H1 (cell line): ENCODE data around the gene SMIM32. TPM values are rescaled to one million over a fixed set of nuclear protein-coding genes. Genes with fewer than 3 reads are reported as not detected.

ENCODE experiments used
- CTCF ChIA-PET: fragments of 300-600 bp; sonication (Branson Sonifier 250); formaldehyde crosslinking; loops from one replicate; lab custom pipeline; 2021; ENCODE audit not compliant: partially characterized antibody; lab: Charles Lee
- POLR2A ChIA-PET: fragments of 300-600 bp; sonication (Branson Sonifier 250); formaldehyde crosslinking; loops from one replicate; lab custom pipeline; 2021; ENCODE audit warnings: inconsistent platforms; ENCODE audit not compliant: partially characterized antibody; lab: Charles Lee
- DNase-seq, 2 experiments: peaks; one replicate each; pipeline versions ENCODE4 v3.0.0 to v3.0.0-alpha.2; 2010 to 2022; ENCODE audit warnings: low spot score in 2 of 2, low read depth in 1 of 2, mixed read lengths in 1 of 2
- FAIRE-seq: peaks from 2 replicates; lab custom pipeline; 2011; peaks lifted over from hg19 to GRCh38; lab: Jason Lieb, UNC
- H2AFZ ChIP-seq: 2 replicates; pipeline ENCODE4 v1.8.1; 2012; ENCODE audit warnings: low read length, inconsistent platforms
- H2AK5ac ChIP-seq: 2 replicates; pipeline ENCODE4 v1.6.1; 2013; ENCODE audit warnings: low read depth, low read length
- H2BK120ac ChIP-seq: replicated peaks from 2 replicates; pipeline ENCODE3; 2013; ENCODE audit warnings: low read depth, low read length, inconsistent platforms
- H2BK12ac ChIP-seq: 2 replicates; pipeline ENCODE4 v1.6.1; 2013; ENCODE audit warnings: low read depth, low read length
- H2BK15ac ChIP-seq: 2 replicates; pipeline ENCODE4 v1.6.1; 2013; ENCODE audit warnings: low read length
- H2BK20ac ChIP-seq: 2 replicates; pipeline ENCODE4 v1.6.1; 2013; ENCODE audit warnings: low read length
- H2BK5ac ChIP-seq: 2 replicates; pipeline ENCODE4 v1.6.1; 2013; ENCODE audit warnings: low read depth, low read length
- H3K14ac ChIP-seq: 2 replicates; pipeline ENCODE4 v1.6.1; 2013; ENCODE audit warnings: inconsistent platforms; ENCODE audit not compliant: insufficient read length
- H3K18ac ChIP-seq: 2 replicates; pipeline ENCODE4 v1.6.1; 2013; ENCODE audit warnings: low read length; ENCODE audit errors: extremely low read depth
- H3K23ac ChIP-seq: 2 replicates; pipeline ENCODE4 v1.6.1; 2013; ENCODE audit warnings: inconsistent platforms; ENCODE audit not compliant: insufficient read length
- H3K23me2 ChIP-seq: 2 replicates; pipeline ENCODE4 v1.6.1; 2013; ENCODE audit warnings: low read depth, low read length
- H3K27ac ChIP-seq: 2 replicates; pipeline ENCODE4 v1.6.1; 2011; ENCODE audit warnings: low read depth, low read length, inconsistent platforms
- H3K27me3 ChIP-seq, 4 experiments: replicated peaks in 1 of 4; 1 replicate in 1 of 4; 2 replicates in 3 of 4; pipeline versions ENCODE4 v1.6.1 to v1.8.1; 2011 to 2013; ENCODE audit warnings: low read length in 3 of 4, mild to moderate bottlenecking in 3 of 4, inconsistent platforms in 2 of 4, mixed read lengths in 2 of 4, moderate library complexity in 1 of 4; ENCODE audit not compliant: control insufficient read depth in 3 of 4, insufficient read depth in 3 of 4; ENCODE audit errors: extremely low read depth in 1 of 4
- H3K36me3 ChIP-seq, 4 experiments: 2 replicates each; pipeline versions ENCODE4 v1.6.1 to v1.8.1; 2011 to 2013; ENCODE audit warnings: mild to moderate bottlenecking in 4 of 4, low read length in 3 of 4, moderate library complexity in 2 of 4, control low read depth in 1 of 4, inconsistent platforms in 1 of 4; ENCODE audit not compliant: insufficient read depth in 4 of 4, control insufficient read depth in 2 of 4
- H3K4ac ChIP-seq: replicated peaks from 2 replicates; pipeline ENCODE3; 2013; ENCODE audit warnings: low read length, low read depth, mixed read lengths, inconsistent platforms; ENCODE audit not compliant: insufficient read length
- H3K4me1 ChIP-seq, 4 experiments: replicated peaks in 1 of 4; 1 replicate in 1 of 4; 2 replicates in 3 of 4; pipeline versions ENCODE4 v1.6.1 to v1.8.1; 2011 to 2013; ENCODE audit warnings: low read length in 3 of 4, inconsistent platforms in 2 of 4, mixed read lengths in 1 of 4; ENCODE audit not compliant: insufficient read depth in 4 of 4, control insufficient read depth in 3 of 4
- H3K4me2 ChIP-seq, 2 experiments: 2 replicates each; pipeline versions ENCODE4 v1.6.1 to v1.8.1; 2011 to 2013; ENCODE audit warnings: low read depth in 2 of 2, low read length in 2 of 2, control low read depth in 1 of 2, inconsistent platforms in 1 of 2, mild to moderate bottlenecking in 1 of 2; ENCODE audit not compliant: insufficient read depth in 1 of 2
- H3K4me3 ChIP-seq, 4 experiments: fragments of 200-600, 300-600 bp in 1 of 4; sonication (generic), shearing (Covaris generic), sonication (Bioruptor Twin) in 1 of 4; 2 replicates each; pipeline versions ENCODE4 v1.5.1 to v1.8.1; 2011 to 2016; ENCODE audit warnings: low read length in 4 of 4, low read depth in 3 of 4, control low read depth in 2 of 4, inconsistent platforms in 2 of 4, mild to moderate bottlenecking in 2 of 4, mixed read lengths in 1 of 4, moderate library complexity in 1 of 4; ENCODE audit not compliant: insufficient read depth in 2 of 4; ENCODE audit errors: extremely low read depth in 1 of 4
- H3K56ac ChIP-seq: replicated peaks from 2 replicates; pipeline ENCODE3; 2013; ENCODE audit warnings: low read depth, mild to moderate bottlenecking, mixed read lengths, low read length, inconsistent platforms; ENCODE audit not compliant: insufficient read length
- H3K79me1 ChIP-seq: 2 replicates; pipeline ENCODE4 v1.6.1; 2013; ENCODE audit warnings: low read depth, low read length, control low read depth
- H3K79me2 ChIP-seq, 2 experiments: 2 replicates each; pipeline versions ENCODE4 v1.6.1 to v1.8.1; 2012 to 2013; ENCODE audit warnings: low read length in 2 of 2, mild to moderate bottlenecking in 2 of 2, inconsistent platforms in 1 of 2; ENCODE audit not compliant: insufficient read depth in 2 of 2, control insufficient read depth in 1 of 2
- H3K9ac ChIP-seq, 4 experiments: replicated peaks in 1 of 4; 1 replicate in 1 of 4; 2 replicates in 3 of 4; pipeline versions ENCODE4 v1.6.1 to v1.8.1; 2011 to 2013; ENCODE audit warnings: low read depth in 3 of 4, low read length in 3 of 4, control low read depth in 2 of 4, mild to moderate bottlenecking in 2 of 4, moderate library complexity in 2 of 4, inconsistent platforms in 1 of 4; ENCODE audit errors: extremely low read depth in 1 of 4
- H3K9me3 ChIP-seq, 2 experiments: 2 replicates each; pipeline versions ENCODE4 v1.6.1 to v1.8.1; 2012 to 2013; ENCODE audit warnings: mild to moderate bottlenecking in 2 of 2, moderate library complexity in 2 of 2, control low read depth in 1 of 2, inconsistent platforms in 1 of 2, low read depth in 1 of 2, low read length in 1 of 2, mixed read lengths in 1 of 2; ENCODE audit not compliant: insufficient read depth in 2 of 2
- H4K20me1 ChIP-seq, 2 experiments: replicated peaks in 1 of 2; 2 replicates each; pipeline versions ENCODE3 to v1.8.1; 2011 to 2013; ENCODE audit warnings: inconsistent platforms in 2 of 2, low read length in 2 of 2, mild to moderate bottlenecking in 1 of 2; ENCODE audit not compliant: insufficient read depth in 2 of 2, control insufficient read depth in 1 of 2
- H4K5ac ChIP-seq: 2 replicates; pipeline ENCODE4 v1.6.1; 2013; ENCODE audit warnings: low read length, low read depth, mixed read lengths, inconsistent platforms; ENCODE audit not compliant: insufficient read length
- H4K8ac ChIP-seq: 2 replicates; pipeline ENCODE4 v1.8.0; 2013; ENCODE audit warnings: mild to moderate bottlenecking, moderate library complexity, low read length, inconsistent platforms; ENCODE audit not compliant: insufficient read depth; ENCODE audit errors: extremely low read depth
- H4K91ac ChIP-seq: replicated peaks from 2 replicates; pipeline ENCODE3; 2013; ENCODE audit warnings: low read length, mixed read lengths, inconsistent platforms; ENCODE audit not compliant: insufficient read length
- CBX8 ChIP-seq: fragments of 300-800, 300-1000 bp; sonication (generic); IDR thresholded peaks from 2 replicates; pipeline ENCODE4 v1.7.1; 2016; ENCODE audit warnings: low read depth, low read length, borderline replicate concordance
- CEBPB ChIP-seq: IDR thresholded peaks from 2 replicates; pipeline ENCODE4 v1.6.1; 2012; ENCODE audit warnings: low read depth, low read length
- EGR1 ChIP-seq: IDR thresholded peaks from 2 replicates; pipeline ENCODE4 v1.6.1; 2011; ENCODE audit warnings: low read depth, low read length, borderline replicate concordance
- EP300 ChIP-seq, 2 experiments: IDR thresholded peaks; 1 replicate in 1 of 2; 2 replicates in 1 of 2; pipeline ENCODE4 v1.6.1; 2011 to 2012; ENCODE audit warnings: low read depth in 2 of 2, low read length in 2 of 2, mild to moderate bottlenecking in 2 of 2, borderline replicate concordance in 1 of 2, inconsistent platforms in 1 of 2, moderate library complexity in 1 of 2
- GTF2F1 ChIP-seq: IDR thresholded peaks from 2 replicates; pipeline ENCODE4 v1.6.1; 2012; ENCODE audit warnings: low read depth, low read length, improper control_type of control experiment, borderline replicate concordance
- RFX5 ChIP-seq: IDR thresholded peaks from 2 replicates; pipeline ENCODE4 v1.6.1; 2011; ENCODE audit warnings: low read depth, low read length, improper control_type of control experiment, borderline replicate concordance
- SP2 ChIP-seq: IDR thresholded peaks from 2 replicates; pipeline ENCODE4 v1.6.1; 2012; ENCODE audit warnings: mild to moderate bottlenecking, low read length, inconsistent platforms
- SUZ12 ChIP-seq: fragments of 200-600 bp; sonication (generic); IDR thresholded peaks from 2 replicates; pipeline ENCODE4 v1.6.1; 2012; ENCODE audit warnings: mild to moderate bottlenecking, inconsistent platforms, low read length, moderate library complexity, mixed read lengths
- TAF7 ChIP-seq: optimal IDR thresholded peaks from 2 replicates; pipeline ENCODE3; 2011; ENCODE audit warnings: low read depth, mild to moderate bottlenecking, inconsistent platforms, low read length, moderate library complexity, borderline replicate concordance
- WGBS, 2 experiments: shearing (Covaris generic) in 1 of 2; methylation state at CpG; one replicate each; pipeline versions ENCODE4 v1.1.6 to v1.1.7; 2013 to 2015; ENCODE audit warnings: low lambda C conversion rate in 2 of 2, mixed read lengths in 2 of 2, inconsistent platforms in 1 of 2, low coverage in 1 of 2, missing lambda C conversion rate in 1 of 2; ENCODE audit not compliant: insufficient replicate concordance in 2 of 2, insufficient coverage in 1 of 2, insufficient read length in 1 of 2; ENCODE audit errors: extremely low coverage in 1 of 2, missing lambda C conversion rate in 1 of 2; 5-methylcytosine and 5-hydroxymethylcytosine counted together
- polyA plus RNA-seq, 7 experiments: library from polyadenylated mRNA; depleted of rRNA in 3 of 7; stranded (reverse) in 5 of 7; unstranded in 2 of 7; fragments of >200 nt in 5 of 7; fragments of 200-250 nt in 2 of 7; gene quantifications; 1 replicate in 5 of 7; 2 replicates in 1 of 7; 4 replicates in 1 of 7; pipeline versions ENCODE4 v1.2.1 to v1.2.3, GENCODE V29; 2011 to 2013; ENCODE audit warnings: missing spikeins in 2 of 7, mixed read lengths in 2 of 7
- total RNA-seq: library from RNA; stranded (reverse); fragmentation: NEBNext Ultra II Directional; extraction: Animal tissue kit (Norgen Biotek cat#: 25700); gene quantifications from 2 replicates; pipeline ENCODE4 v1.2.1, GENCODE V29; 2021
- TF ChIP-seq, protein P1 (sequence below): IDR thresholded peaks from 2 replicates; pipeline ENCODE4 v1.6.1; 2012; ENCODE audit warnings: inconsistent platforms

Gene SMIM32
- total and polyA plus RNA-seq, 2 of the 8 experiments (the other 6 are each of a cell fraction or from before 2014, with no cell fraction given): 0.09 to 0.22 TPM

DNA sequence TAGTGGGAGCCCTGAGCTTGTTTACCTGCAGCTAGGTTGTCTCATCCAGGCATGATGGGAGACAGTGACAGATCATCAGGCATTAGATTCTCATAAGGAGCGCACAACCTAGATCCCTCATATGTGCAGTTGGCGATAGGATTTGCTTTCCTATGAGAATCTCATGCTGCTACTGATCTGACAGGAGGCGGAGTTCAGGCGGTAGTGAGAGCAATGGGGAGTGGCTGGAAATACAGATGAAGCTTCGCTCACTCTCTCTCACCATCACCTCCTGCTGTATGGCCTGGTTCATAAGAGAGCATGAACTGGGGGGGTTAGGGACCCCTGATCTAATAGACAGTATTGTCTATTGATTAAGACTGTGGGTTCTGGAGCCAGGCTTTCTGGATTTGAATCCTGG lies 35.4 kb downstream of the SMIM32 start:
- Histone ChIP-seq H2BK20ac (no peak overlapping the region), H3K18ac (no peak overlapping the region), H4K20me1 (peaks cover 7 to 10% of the 10 kb centered on the region in 2 experiments), H2BK12ac (no peak overlapping the region), H3K79me2 (peaks cover 0 to 40% of the 10 kb centered on the region in 2 experiments; a peak in 2 of 4 replicates), H3K27ac (no peak overlapping the region), H3K4ac (no peak overlapping the region), H2BK5ac (no peak overlapping the region), H3K56ac (no peak overlapping the region), H3K27me3 (no peaks in the 10 kb centered on the region), H3K23ac (no peak overlapping the region), H3K23me2 (no peaks in the 10 kb centered on the region), H2AK5ac (no peak overlapping the region), H3K14ac (no peak overlapping the region), H4K91ac (no peak overlapping the region), H4K8ac (no peak overlapping the region), H2AFZ (no peak overlapping the region), H3K79me1 (peaks cover 2% of the 10 kb centered on the region), H3K4me2 (no peak overlapping the region), H4K5ac (no peak overlapping the region), H3K4me3 (no peak overlapping the region), H3K36me3 (peaks cover 4 to 49% (median 24%) of the 10 kb centered on the region in 4 experiments), H3K4me1 (no peaks in the 10 kb centered on the region), H3K9me3 (peaks cover 0 to 3% of the 10 kb centered on the region in 2 experiments; a peak in 1 of 4 replicates), H3K9ac (no peak overlapping the region), H2BK15ac (no peak overlapping the region), H2BK120ac (no peak overlapping the region)
- FAIRE-seq (no peak), DNase-seq (no peak)
- ChIA-PET POLR2A (no interaction called here), CTCF (no interaction called here)
- WGBS, 2 experiments: 91% methylated on average over 5 of the region's 5 CpGs; no CpG with 5 or more reads in 1 of the 2 experiments
- no peak for TF ChIP-seq SUZ12
- no peak for TF ChIP-seq CBX8
- TF ChIP-seq TAF7: no peak
- TF ChIP-seq, protein P1, sequence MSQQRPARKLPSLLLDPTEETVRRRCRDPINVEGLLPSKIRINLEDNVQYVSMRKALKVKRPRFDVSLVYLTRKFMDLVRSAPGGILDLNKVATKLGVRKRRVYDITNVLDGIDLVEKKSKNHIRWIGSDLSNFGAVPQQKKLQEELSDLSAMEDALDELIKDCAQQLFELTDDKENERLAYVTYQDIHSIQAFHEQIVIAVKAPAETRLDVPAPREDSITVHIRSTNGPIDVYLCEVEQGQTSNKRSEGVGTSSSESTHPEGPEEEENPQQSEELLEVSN: no peak
- no peak for TF ChIP-seq SP2
- TF ChIP-seq GTF2F1: no peak
- no peak for TF ChIP-seq EP300 (IDR thresholded peaks at IDR 0.05; ENCODE audit: borderline replicate concordance in 1 of 2, low read depth in 2 of 2, low read length in 2 of 2)
- TF ChIP-seq EGR1: no peak
- no peak for TF ChIP-seq CEBPB
- TF ChIP-seq RFX5: no peak
